GM12892 (cell line): Measurements from ENCODE around the gene BEST4.

Source experiments
- POLR2A ChIP-seq: IDR thresholded peaks from 2 replicates; pipeline ENCODE4 v1.6.1; 2011; ENCODE audit warnings: low read depth, low read length, control low read depth
- TAF1 ChIP-seq: IDR thresholded peaks from 2 replicates; pipeline ENCODE4 v1.6.1; 2011; ENCODE audit warnings: low read depth, mild to moderate bottlenecking, control low read depth, low read length, borderline replicate concordance

- no peak for TF ChIP-seq TAF1
- no peak for TF ChIP-seq POLR2A
Measured at GRCh38 chr1:44834328-44834727, 46.4 kb upstream of the BEST4 start.
